ENCODE measurements around the gene ATL2. TPM values are rescaled to one million over a fixed set of nuclear protein-coding genes. Genes with fewer than 3 reads are reported as not detected.
A peak's percentile ranks its signal among the peaks of the same experiment; 100 is the strongest.
"Not testable (repeated sequence)": the region's sequence is repeated elsewhere in the genome, so short reads cannot be mapped to it uniquely, and the experiment has no call there.

ATL2 gene
- total RNA-seq, 3 donors from 2014 or later: 56.9 to 63.9 (median 60.2) TPM

GRCh38 chr2:38327580-38327979, 49.5 kb downstream of the ATL2 start:
- peaks cover 7% of the 10 kb centered on the region for H3K9me3 Mint-ChIP-seq
- no peak overlapping the region for H3K4me3 Mint-ChIP-seq
- H3K27me3 Mint-ChIP-seq (ENCODE audit: low read depth): no peaks in the 10 kb centered on the region
- H3K36me3 Mint-ChIP-seq (ENCODE audit: insufficient read depth): peaks cover 23% of the 10 kb centered on the region
- ATAC-seq: no peak
- no peak for DNase-seq
- H3K4me1 Mint-ChIP-seq (ENCODE audit: low read depth): peaks cover 27% of the 10 kb centered on the region

- Mint-ChIP-seq H3K4me1 (ENCODE audit: low read depth) (peaks cover 27% of the 10 kb centered on the region), H3K36me3 (ENCODE audit: insufficient read depth) (peaks cover 18% of the 10 kb centered on the region), H3K9me3 (peaks cover 1% of the 10 kb centered on the region), H3K27me3 (ENCODE audit: low read depth) (no peaks in the 10 kb centered on the region), H3K4me3 (no peak overlapping the region)
- no peak for ATAC-seq
- no peak for DNase-seq
These were observed 53.5 kb downstream of the ATL2 start for GRCh38 chr2:38323623-38324022.

GRCh38 chr2:38322224-38322914, 54.7 kb downstream of the ATL2 start:
- Mint-ChIP-seq H3K36me3 (ENCODE audit: insufficient read depth) (peaks cover 16% of the 10 kb centered on the region), H3K4me3 (no peak overlapping the region), H3K4me1 (ENCODE audit: low read depth) (peaks cover 21% of the 10 kb centered on the region), H3K9me3 (no peaks in the 10 kb centered on the region), H3K27me3 (ENCODE audit: low read depth) (no peaks in the 10 kb centered on the region)
- DNase-seq (no peak), ATAC-seq (no peak)

GRCh38 chr2:38319240-38319639, 57.8 kb downstream of the ATL2 start:
- peaks cover 10% of the 10 kb centered on the region for H3K36me3 Mint-ChIP-seq (ENCODE audit: insufficient read depth)
- not testable (repeated sequence) for H3K4me3 Mint-ChIP-seq, DNase-seq

GRCh38 chr2:38317725-38318124, 59.3 kb downstream of the ATL2 start:
- DNase-seq: no peak
- Mint-ChIP-seq H3K36me3 (ENCODE audit: insufficient read depth) (peaks cover 20% of the 10 kb centered on the region), H3K4me3 (no peak overlapping the region), H3K27me3 (ENCODE audit: low read depth) (no peaks in the 10 kb centered on the region), H3K4me1 (ENCODE audit: low read depth) (peaks cover 7% of the 10 kb centered on the region), H3K9me3 (no peaks in the 10 kb centered on the region)
- no peak for ATAC-seq

More at GRCh38 chr2:38319240-38319639, 57.8 kb downstream of the ATL2 start:
- H3K4me1 Mint-ChIP-seq (ENCODE audit: low read depth); H3K9me3 Mint-ChIP-seq; ATAC-seq; H3K27me3 Mint-ChIP-seq (ENCODE audit: low read depth): not testable (repeated sequence)

- Mint-ChIP-seq H3K36me3 (ENCODE audit: insufficient read depth) (peaks cover 23% of the 10 kb centered on the region), H3K4me1 (ENCODE audit: low read depth) (peaks cover 4% of the 10 kb centered on the region), H3K4me3 (no peak overlapping the region), H3K9me3 (no peaks in the 10 kb centered on the region), H3K27me3 (ENCODE audit: low read depth) (no peaks in the 10 kb centered on the region)
- ATAC-seq (peak; percentile 91 to 99), DNase-seq (no peak)
These were observed 61.3 kb downstream of the ATL2 start for GRCh38 chr2:38315707-38316333.

GRCh38 chr2:38308821-38309220, 68.3 kb downstream of the ATL2 start:
- H3K36me3 Mint-ChIP-seq (ENCODE audit: insufficient read depth): peaks cover 53% of the 10 kb centered on the region
- no peaks in the 10 kb centered on the region for H3K9me3 Mint-ChIP-seq
- ATAC-seq: no peak
- H3K4me1 Mint-ChIP-seq (ENCODE audit: low read depth): peaks cover 16% of the 10 kb centered on the region
- no peaks in the 10 kb centered on the region for H3K27me3 Mint-ChIP-seq (ENCODE audit: low read depth)
- no peak overlapping the region for H3K4me3 Mint-ChIP-seq
- DNase-seq: no peak

- DNase-seq: no peak
- no peaks in the 10 kb centered on the region for H3K9me3 Mint-ChIP-seq
- no peaks in the 10 kb centered on the region for H3K27me3 Mint-ChIP-seq (ENCODE audit: low read depth)
- no peak overlapping the region for H3K4me3 Mint-ChIP-seq
- H3K36me3 Mint-ChIP-seq (ENCODE audit: insufficient read depth): peaks cover 58% of the 10 kb centered on the region
- peaks cover 26% of the 10 kb centered on the region for H3K4me1 Mint-ChIP-seq (ENCODE audit: low read depth)
- no peak for ATAC-seq
These were observed 74.9 kb downstream of the ATL2 start for GRCh38 chr2:38301969-38302702.

GRCh38 chr2:38301340-38301968, 75.6 kb downstream of the ATL2 start:
- DNase-seq (no peak), ATAC-seq (peak; percentile 30 to 54)
- Mint-ChIP-seq H3K36me3 (ENCODE audit: insufficient read depth) (peaks cover 58% of the 10 kb centered on the region), H3K4me1 (ENCODE audit: low read depth) (peaks cover 26% of the 10 kb centered on the region), H3K27me3 (ENCODE audit: low read depth) (no peaks in the 10 kb centered on the region), H3K9me3 (no peaks in the 10 kb centered on the region), H3K4me3 (no peak overlapping the region)

GRCh38 chr2:38298539-38298938, 78.5 kb downstream of the ATL2 start:
- ATAC-seq (no peak), DNase-seq (no peak)
- Mint-ChIP-seq H3K9me3 (no peaks in the 10 kb centered on the region), H3K36me3 (ENCODE audit: insufficient read depth) (peaks cover 41% of the 10 kb centered on the region), H3K27me3 (ENCODE audit: low read depth) (no peaks in the 10 kb centered on the region), H3K4me1 (ENCODE audit: low read depth) (peaks cover 10% of the 10 kb centered on the region), H3K4me3 (no peak overlapping the region)

GRCh38 chr2:38296197-38296780, 80.8 kb downstream of the ATL2 start:
- ATAC-seq: peak in 1 of 2 donors; percentile 54
- Mint-ChIP-seq H3K4me3 (no peak overlapping the region), H3K27me3 (ENCODE audit: low read depth) (no peaks in the 10 kb centered on the region), H3K4me1 (ENCODE audit: low read depth) (peaks cover 4% of the 10 kb centered on the region), H3K36me3 (ENCODE audit: insufficient read depth) (peaks cover 26% of the 10 kb centered on the region), H3K9me3 (no peaks in the 10 kb centered on the region)
- no peak for DNase-seq

- DNase-seq: no peak
- H3K4me1 Mint-ChIP-seq (ENCODE audit: low read depth): no peaks in the 10 kb centered on the region
- no peak overlapping the region for H3K4me3 Mint-ChIP-seq
- peaks cover 20% of the 10 kb centered on the region for H3K36me3 Mint-ChIP-seq (ENCODE audit: insufficient read depth)
- ATAC-seq: no peak
- H3K27me3 Mint-ChIP-seq (ENCODE audit: low read depth): peaks cover 4% of the 10 kb centered on the region
- H3K9me3 Mint-ChIP-seq: no peaks in the 10 kb centered on the region
These were observed 82.5 kb downstream of the ATL2 start for GRCh38 chr2:38294597-38294996.

GRCh38 chr2:38293152-38293865, 83.8 kb downstream of the ATL2 start:
- Mint-ChIP-seq H3K27me3 (ENCODE audit: low read depth) (peaks cover 7% of the 10 kb centered on the region), H3K9me3 (no peaks in the 10 kb centered on the region), H3K4me3 (no peak overlapping the region), H3K36me3 (ENCODE audit: insufficient read depth) (peaks cover 15% of the 10 kb centered on the region), H3K4me1 (ENCODE audit: low read depth) (no peaks in the 10 kb centered on the region)
- DNase-seq (no peak), ATAC-seq (no peak)
